Spleen (tissue), 11 donors: ENCODE measurements around the gene SLC2A4. TPM values are rescaled to one million over a fixed set of nuclear protein-coding genes. Genes with fewer than 3 reads are reported as not detected.
A peak's percentile ranks its signal among the peaks of the same experiment; 100 is the strongest.

Experiments used
- DNase-seq: peaks from one replicate; pipeline ENCODE4 v3.0.0-alpha.2; 2020
- H3K27ac ChIP-seq, 8 donors: fragments of 200-600 bp; sonication (generic) in 7 of 8; 1 replicate in 4 of 8; 2 replicates in 4 of 8; pipeline versions ENCODE4 v1.5.0 to v1.8.0; 2016 to 2021; ENCODE audit warnings: inconsistent platforms in 4 of 8, mild to moderate bottlenecking in 4 of 8, moderate library complexity in 1 of 8
- H3K27me3 ChIP-seq, 7 donors: fragments of 200-600 bp; sonication (generic) in 6 of 7; replicated peaks in 1 of 7; 1 replicate in 4 of 7; 2 replicates in 3 of 7; pipeline versions ENCODE4 v1.5.0 to v1.8.0; 2016 to 2021; ENCODE audit warnings: inconsistent platforms in 3 of 7, mild to moderate bottlenecking in 1 of 7
- H3K36me3 ChIP-seq, 6 donors: fragments of 200-600 bp; sonication (generic) in 5 of 6; 1 replicate in 4 of 6; 2 replicates in 2 of 6; pipeline versions ENCODE4 v1.5.0 to v1.8.0; 2016 to 2021; ENCODE audit warnings: inconsistent platforms in 2 of 6
- H3K4me1 ChIP-seq, 6 donors: fragments of 200-600 bp; sonication (generic) in 5 of 6; 1 replicate in 3 of 6; 2 replicates in 3 of 6; pipeline versions ENCODE4 v1.5.0 to v1.8.0; 2016 to 2021; ENCODE audit warnings: inconsistent platforms in 3 of 6
- H3K4me3 ChIP-seq, 8 donors: fragments of 200-600 bp; sonication (generic) in 7 of 8; 1 replicate in 4 of 8; 2 replicates in 4 of 8; pipeline versions ENCODE4 v1.5.0 to v1.8.0; 2016 to 2021; ENCODE audit warnings: inconsistent platforms in 4 of 8, mild to moderate bottlenecking in 4 of 8, moderate library complexity in 2 of 8
- H3K9me3 ChIP-seq, 8 donors: fragments of 200-600 bp; sonication (generic) in 7 of 8; 1 replicate in 4 of 8; 2 replicates in 4 of 8; pipeline versions ENCODE4 v1.5.0 to v1.8.0; 2016 to 2021; ENCODE audit warnings: inconsistent platforms in 4 of 8
- POLR2A ChIP-seq, 3 donors: fragments of 450-650 bp; IDR thresholded peaks; one replicate each; pipeline ENCODE4 v1.5.1; 2017; ENCODE audit warnings: antibody characterized with exemption in 3 of 3, mild to moderate bottlenecking in 1 of 3
- POLR2AphosphoS5 ChIP-seq, 3 donors: sonication (generic); formaldehyde crosslinking; IDR thresholded peaks; one replicate each; pipeline ENCODE4 v1.5.1; 2017; ENCODE audit warnings: antibody characterized with exemption in 3 of 3
- WGBS, 5 donors: extraction: QIAGEN DNeasy Blood & Tissue Kit in 3 of 5; methylation state at CpG; one replicate each; pipeline versions ENCODE4 v1.1.5 to v1.1.7; 2013 to 2018; 5-methylcytosine and 5-hydroxymethylcytosine counted together
- intact Hi-C: fragments of 100-400 bp; cut with DNase I; formaldehyde crosslinking; loops from one replicate; pipeline ENCODE4 v1.15.0; 2023; ENCODE audit warnings: low total_unique reads
- polyA plus RNA-seq, 3 donors: library from polyadenylated mRNA; stranded (reverse); fragments of 200-250 nt; gene quantifications; one replicate each; pipeline ENCODE4 v1.2.1, GENCODE V29; 2013
- total RNA-seq, 7 donors: library from RNA; depleted of rRNA in 3 of 7; stranded (reverse); fragments of >200 nt in 3 of 7; fragmentation: NEBNext Ultra II Directional in 4 of 7; extraction: Animal tissue kit (Norgen Biotek cat#: 25700) in 4 of 7; gene quantifications; one replicate each; pipeline versions ENCODE4 v1.1.0 to v1.2.1, GENCODE V29; 2016 to 2021
- TF ChIP-seq, protein P1 (sequence below), 11 experiments: fragments of 200-600 bp in 7 of 11; fragments of 450-650 bp in 4 of 11; sonication (generic) in 4 of 11; IDR thresholded peaks in 8 of 11; conservative IDR thresholded peaks in 3 of 11; 1 replicate in 7 of 11; 2 replicates in 4 of 11; pipeline versions ENCODE4 v1.4.0 to v1.8.0; 2016 to 2021; ENCODE audit warnings: antibody characterized with exemption in 11 of 11, inconsistent platforms in 4 of 11, mild to moderate bottlenecking in 1 of 11
- donor health status: healthy with polysubstance abuse.
- donor health status: DM: no; HTN: no; CAD: no; lungs with moderate emphysema.
- donor health status: DM: no; HTN: no; CAD: no.
- donor health status: Bipolar disorder and iron deficiency.
- donor health status: healthy.
- donor health status: DM: no; HTN: no; CAD: no.
- donor health status: DM: yes; HTN: yes; CAD: no.

SLC2A4 gene
- total and polyA plus RNA-seq, 10 donors, result 0.07 to 1.6 (median 0.49) TPM

DNA sequence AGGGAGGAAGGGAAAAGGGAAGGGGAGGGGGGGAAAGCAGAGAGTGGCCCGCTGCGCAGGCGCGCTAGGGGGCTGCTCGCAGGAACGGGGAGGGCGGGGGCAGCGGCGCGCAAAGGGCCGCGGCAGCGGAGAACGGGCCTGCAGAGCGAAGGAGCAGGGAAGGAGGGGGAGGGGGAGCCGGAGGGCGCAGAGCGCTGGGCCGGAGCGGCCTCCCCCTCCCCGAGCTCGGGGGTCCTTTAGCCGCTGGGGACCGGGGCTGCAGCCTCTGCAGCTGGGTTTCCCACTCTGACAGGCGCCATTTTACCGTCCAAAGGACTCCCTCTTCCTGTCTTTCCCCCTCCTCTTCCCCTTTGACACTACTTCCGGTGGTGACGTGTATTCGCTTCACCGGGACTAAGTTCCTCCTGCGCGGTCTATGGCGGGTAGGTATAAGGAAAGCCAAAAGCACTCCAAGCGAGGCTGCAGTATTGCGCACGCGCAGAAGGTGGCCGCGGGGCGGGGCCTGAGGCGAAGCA lies 29.8 kb upstream of the SLC2A4 start, which contains the start of gene CTDNEP1:
Gene CTDNEP1, minus strand, starts transcription at position 74 of the 515 bp plus-strand sequence. CDS start 438 bp downstream, outside the sequence.
- peaks cover 30 to 64% (median 46%) of the 10 kb centered on the region in 6 donors for H3K4me1 ChIP-seq
- intact Hi-C loops, result no loop called here
- WGBS, 5 donors, result 1% methylated on average over 28 to 41 of the region's 41 CpGs
- H3K36me3 ChIP-seq, result peaks cover 0 to 48% (median 33%) of the 10 kb centered on the region in 6 donors
- peak within 1 kb of the TSS; percentile 89 to 99 (median 94) for H3K4me3 ChIP-seq
- H3K9me3 ChIP-seq, result no peaks in the 10 kb centered on the region
- H3K27ac ChIP-seq, result peak within 1 kb of the TSS; percentile 97 to 100 (median 99)
- H3K27me3 ChIP-seq, result no peaks in the 10 kb centered on the region
- DNase-seq, result peak; percentile 99
- TF ChIP-seq, protein P1, sequence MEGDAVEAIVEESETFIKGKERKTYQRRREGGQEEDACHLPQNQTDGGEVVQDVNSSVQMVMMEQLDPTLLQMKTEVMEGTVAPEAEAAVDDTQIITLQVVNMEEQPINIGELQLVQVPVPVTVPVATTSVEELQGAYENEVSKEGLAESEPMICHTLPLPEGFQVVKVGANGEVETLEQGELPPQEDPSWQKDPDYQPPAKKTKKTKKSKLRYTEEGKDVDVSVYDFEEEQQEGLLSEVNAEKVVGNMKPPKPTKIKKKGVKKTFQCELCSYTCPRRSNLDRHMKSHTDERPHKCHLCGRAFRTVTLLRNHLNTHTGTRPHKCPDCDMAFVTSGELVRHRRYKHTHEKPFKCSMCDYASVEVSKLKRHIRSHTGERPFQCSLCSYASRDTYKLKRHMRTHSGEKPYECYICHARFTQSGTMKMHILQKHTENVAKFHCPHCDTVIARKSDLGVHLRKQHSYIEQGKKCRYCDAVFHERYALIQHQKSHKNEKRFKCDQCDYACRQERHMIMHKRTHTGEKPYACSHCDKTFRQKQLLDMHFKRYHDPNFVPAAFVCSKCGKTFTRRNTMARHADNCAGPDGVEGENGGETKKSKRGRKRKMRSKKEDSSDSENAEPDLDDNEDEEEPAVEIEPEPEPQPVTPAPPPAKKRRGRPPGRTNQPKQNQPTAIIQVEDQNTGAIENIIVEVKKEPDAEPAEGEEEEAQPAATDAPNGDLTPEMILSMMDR (IDR thresholded peaks at IDR 0.05 in 8 of 11, conservative IDR thresholded peaks at IDR 0.05 in 3 of 11), result no peak
- TF ChIP-seq POLR2A (IDR thresholded peaks at IDR 0.05), result peak in 1 of 3 donors; percentile 16
- TF ChIP-seq POLR2AphosphoS5 (IDR thresholded peaks at IDR 0.05), result peak in 1 of 3 donors; percentile 74

DNA sequence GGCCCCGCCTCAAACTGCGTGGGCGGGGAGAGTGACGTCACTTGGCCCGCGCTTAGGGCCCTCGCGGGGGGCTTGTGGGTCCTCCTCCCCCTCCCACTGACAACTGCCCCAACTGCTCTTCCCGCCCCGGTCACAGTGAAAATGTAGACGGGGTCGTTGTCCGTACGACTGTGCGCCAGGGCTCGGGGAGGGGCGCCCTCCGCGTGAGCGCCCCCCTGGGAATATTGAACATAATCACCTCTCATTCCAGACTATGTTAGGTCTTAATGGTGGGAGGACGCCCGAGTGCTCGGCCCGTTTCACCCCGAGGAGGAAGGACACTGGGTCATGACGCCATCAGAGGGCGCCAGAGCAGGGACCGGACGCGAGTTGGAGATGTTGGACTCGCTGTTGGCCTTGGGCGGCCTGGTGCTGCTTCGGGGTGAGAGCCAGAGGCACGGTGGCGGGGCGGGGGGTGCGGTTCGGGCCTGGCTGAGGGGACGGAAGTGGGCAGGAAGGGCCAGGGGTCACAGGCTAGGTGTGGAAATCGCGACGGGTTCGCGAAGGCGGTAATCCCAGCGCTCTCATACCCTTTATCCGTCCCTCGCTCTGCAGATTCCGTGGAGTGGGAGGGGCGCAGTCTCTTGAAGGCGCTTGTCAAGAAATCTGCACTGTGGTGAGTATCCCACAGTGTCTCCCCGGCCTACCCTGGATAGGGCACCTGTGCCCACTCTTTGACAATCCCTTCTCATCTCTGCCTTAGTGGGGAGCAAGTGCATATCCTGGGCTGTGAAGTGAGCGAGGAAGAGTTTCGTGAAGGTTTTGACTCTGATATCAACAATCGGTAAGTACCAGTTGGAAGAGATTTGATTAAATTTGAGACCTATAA lies 29.1 kb upstream of the SLC2A4 start, which contains the start of gene ELP5:
Gene ELP5, plus strand, starts transcription at position 40 of the 868 bp plus-strand sequence. Its CDS starts 336 bp downstream, at position 376.
- WGBS, 5 donors, result 1 to 2% (median 1%) methylated on average over 39 to 55 of the region's 55 CpGs

DNA sequence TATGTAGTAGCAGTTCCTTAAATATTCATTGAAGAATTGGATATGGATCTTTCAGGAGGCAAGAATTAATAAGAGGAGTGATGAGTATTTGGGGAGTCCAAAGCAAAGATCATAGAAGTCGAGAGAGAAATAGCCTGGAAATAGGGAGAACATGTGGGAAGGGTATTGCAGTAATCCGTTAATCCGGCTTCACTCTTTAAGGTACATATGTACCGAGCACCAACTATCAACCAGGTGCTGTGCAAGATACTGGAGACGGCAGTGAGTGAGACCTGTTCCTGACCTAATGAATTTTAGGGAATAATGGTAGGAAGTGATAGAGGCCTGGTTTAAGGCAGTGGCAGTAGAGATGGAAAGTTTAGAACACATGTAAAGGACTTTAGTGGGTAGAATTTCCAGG lies 28.4 kb upstream of the SLC2A4 start:
- H3K4me3 ChIP-seq, result peak overlapping the region; percentile 89 to 99 (median 94)
- no peak for DNase-seq
- H3K4me1 ChIP-seq, result peaks cover 30 to 50% (median 41%) of the 10 kb centered on the region in 6 donors
- 74 to 88% (median 82%) methylated on average over 5 of the region's 5 CpGs for WGBS, 5 donors
- intact Hi-C loops, result no loop called here
- H3K36me3 ChIP-seq, result peaks cover 0 to 51% (median 34%) of the 10 kb centered on the region in 6 donors
- no peaks in the 10 kb centered on the region for H3K9me3 ChIP-seq
- TF ChIP-seq POLR2A (IDR thresholded peaks at IDR 0.05) (no peak), POLR2AphosphoS5 (IDR thresholded peaks at IDR 0.05) (no peak)
- TF ChIP-seq, protein P1 (IDR thresholded peaks at IDR 0.05 in 8 of 11, conservative IDR thresholded peaks at IDR 0.05 in 3 of 11), result no peak
- H3K27me3 ChIP-seq, result no peaks in the 10 kb centered on the region
- peak overlapping the region; percentile 97 to 100 (median 99) for H3K27ac ChIP-seq

More for the DNA sequence above, 29.1 kb upstream of the SLC2A4 start, which contains the start of gene ELP5:
- intact Hi-C loops, result no loop called here
- DNase-seq, result peak; percentile 99
- H3K36me3 ChIP-seq, result peaks cover 0 to 48% (median 33%) of the 10 kb centered on the region in 6 donors
- peak within 1 kb of the TSS; percentile 97 to 100 (median 99) for H3K27ac ChIP-seq
- TF ChIP-seq, protein P1 (IDR thresholded peaks at IDR 0.05 in 8 of 11, conservative IDR thresholded peaks at IDR 0.05 in 3 of 11), result peak in 6 of 11 experiments; percentile 6 to 55 (median 33)
- peak; percentile 91 to 93 (median 91) for TF ChIP-seq POLR2AphosphoS5 (IDR thresholded peaks at IDR 0.05)
- TF ChIP-seq POLR2A (IDR thresholded peaks at IDR 0.05), result peak in 2 of 3 donors; percentile 8 to 15
- H3K9me3 ChIP-seq, result no peaks in the 10 kb centered on the region
- H3K4me1 ChIP-seq, result peaks cover 30 to 57% (median 45%) of the 10 kb centered on the region in 6 donors
- H3K27me3 ChIP-seq, result no peaks in the 10 kb centered on the region
- H3K4me3 ChIP-seq, result peak within 1 kb of the TSS; percentile 89 to 99 (median 94)
